ENCODE measurements around the gene PTPRB.

Gene PTPRB

DNA sequence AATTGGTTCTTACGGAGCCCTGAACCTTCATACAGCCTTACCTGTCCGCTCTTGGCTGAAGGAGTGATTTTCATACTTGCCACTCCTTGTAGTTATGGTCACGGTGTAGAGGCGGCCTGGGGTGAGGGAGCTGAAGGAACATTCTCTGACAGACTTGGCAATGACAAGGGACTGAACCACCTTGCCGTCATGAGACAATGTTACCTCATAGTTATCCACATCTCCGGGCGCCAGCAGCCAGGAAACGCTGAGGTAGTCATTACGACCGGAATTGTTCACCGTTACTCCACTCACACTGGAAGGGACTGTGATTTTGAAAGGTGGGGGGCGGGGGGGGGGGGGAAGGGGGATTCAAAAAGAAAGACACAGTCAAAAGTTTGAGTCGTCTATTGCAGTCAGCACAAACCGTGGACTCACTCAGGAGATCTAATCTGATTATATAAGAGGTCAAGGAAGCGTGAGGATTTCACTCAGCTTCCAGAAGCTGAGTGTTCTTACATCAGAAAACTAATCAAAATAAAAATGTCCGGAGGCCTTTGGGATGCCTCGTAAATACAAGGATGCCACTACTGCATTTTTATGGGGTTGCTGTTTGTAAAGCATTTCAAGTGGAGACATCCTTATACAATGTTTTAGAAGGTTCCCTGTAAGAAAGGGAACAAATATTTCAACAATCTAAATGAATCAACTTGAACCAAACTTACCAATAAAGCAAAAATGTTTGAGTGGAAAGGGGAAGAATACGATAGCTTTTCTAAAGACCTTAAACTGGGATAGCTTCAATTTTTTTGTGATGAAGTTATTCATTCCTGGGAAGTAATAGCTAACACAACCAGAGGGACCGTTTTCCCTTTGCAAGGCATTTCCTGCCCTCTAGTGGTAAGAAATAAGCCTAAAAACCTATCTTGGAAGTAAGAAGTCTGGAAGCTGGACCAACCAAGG lies 60.6 kb downstream of the PTPRB start:
- Histone ChIP-seq H3K9me3 (ENCODE audit: control insufficient read depth, insufficient read depth, low read depth, low read length) (no peaks in the 10 kb centered on the region), H3K4me1 (ENCODE audit: control insufficient read depth, insufficient read depth, low read length) (no peaks in the 10 kb centered on the region; the same call in 1 of the 2 replicates), H3K36me3 (ENCODE audit: control insufficient read depth in 2 of 2, insufficient read depth in 1 of 2, low read length in 2 of 2) (no peaks in the 10 kb centered on the region), H3K27ac (ENCODE audit: extremely low read depth, low read depth, low read length) (no peak overlapping the region), H3K4me3 (ENCODE audit: low read depth, low read length) (no peak overlapping the region)
- TF ChIP-seq ZNF664 (tag by site-specific recombination; IDR thresholded peaks at IDR 0.05) (peak; percentile 91), ZNF302 (tag by site-specific recombination; IDR thresholded peaks at IDR 0.05; ENCODE audit: low read depth) (no peak), ZNF654 (tag by site-specific recombination; IDR thresholded peaks at IDR 0.05; ENCODE audit: low read depth) (peak; percentile 90), ZNF169 (tag by site-specific recombination; IDR thresholded peaks at IDR 0.05) (no peak), IKZF3 (tag by site-specific recombination; IDR thresholded peaks at IDR 0.05) (0 out of 2 replicates have a peak, but pooled peaks have one; percentile 29), ZSCAN30 (tag by site-specific recombination; IDR thresholded peaks at IDR 0.05) (0 out of 2 replicates have a peak, but pooled peaks have one; percentile 47)
- TF ChIP-seq, protein P1, sequence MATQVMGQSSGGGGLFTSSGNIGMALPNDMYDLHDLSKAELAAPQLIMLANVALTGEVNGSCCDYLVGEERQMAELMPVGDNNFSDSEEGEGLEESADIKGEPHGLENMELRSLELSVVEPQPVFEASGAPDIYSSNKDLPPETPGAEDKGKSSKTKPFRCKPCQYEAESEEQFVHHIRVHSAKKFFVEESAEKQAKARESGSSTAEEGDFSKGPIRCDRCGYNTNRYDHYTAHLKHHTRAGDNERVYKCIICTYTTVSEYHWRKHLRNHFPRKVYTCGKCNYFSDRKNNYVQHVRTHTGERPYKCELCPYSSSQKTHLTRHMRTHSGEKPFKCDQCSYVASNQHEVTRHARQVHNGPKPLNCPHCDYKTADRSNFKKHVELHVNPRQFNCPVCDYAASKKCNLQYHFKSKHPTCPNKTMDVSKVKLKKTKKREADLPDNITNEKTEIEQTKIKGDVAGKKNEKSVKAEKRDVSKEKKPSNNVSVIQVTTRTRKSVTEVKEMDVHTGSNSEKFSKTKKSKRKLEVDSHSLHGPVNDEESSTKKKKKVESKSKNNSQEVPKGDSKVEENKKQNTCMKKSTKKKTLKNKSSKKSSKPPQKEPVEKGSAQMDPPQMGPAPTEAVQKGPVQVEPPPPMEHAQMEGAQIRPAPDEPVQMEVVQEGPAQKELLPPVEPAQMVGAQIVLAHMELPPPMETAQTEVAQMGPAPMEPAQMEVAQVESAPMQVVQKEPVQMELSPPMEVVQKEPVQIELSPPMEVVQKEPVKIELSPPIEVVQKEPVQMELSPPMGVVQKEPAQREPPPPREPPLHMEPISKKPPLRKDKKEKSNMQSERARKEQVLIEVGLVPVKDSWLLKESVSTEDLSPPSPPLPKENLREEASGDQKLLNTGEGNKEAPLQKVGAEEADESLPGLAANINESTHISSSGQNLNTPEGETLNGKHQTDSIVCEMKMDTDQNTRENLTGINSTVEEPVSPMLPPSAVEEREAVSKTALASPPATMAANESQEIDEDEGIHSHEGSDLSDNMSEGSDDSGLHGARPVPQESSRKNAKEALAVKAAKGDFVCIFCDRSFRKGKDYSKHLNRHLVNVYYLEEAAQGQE (tag by site-specific recombination; IDR thresholded peaks at IDR 0.05), result no peak
- TF ChIP-seq, protein P2, sequence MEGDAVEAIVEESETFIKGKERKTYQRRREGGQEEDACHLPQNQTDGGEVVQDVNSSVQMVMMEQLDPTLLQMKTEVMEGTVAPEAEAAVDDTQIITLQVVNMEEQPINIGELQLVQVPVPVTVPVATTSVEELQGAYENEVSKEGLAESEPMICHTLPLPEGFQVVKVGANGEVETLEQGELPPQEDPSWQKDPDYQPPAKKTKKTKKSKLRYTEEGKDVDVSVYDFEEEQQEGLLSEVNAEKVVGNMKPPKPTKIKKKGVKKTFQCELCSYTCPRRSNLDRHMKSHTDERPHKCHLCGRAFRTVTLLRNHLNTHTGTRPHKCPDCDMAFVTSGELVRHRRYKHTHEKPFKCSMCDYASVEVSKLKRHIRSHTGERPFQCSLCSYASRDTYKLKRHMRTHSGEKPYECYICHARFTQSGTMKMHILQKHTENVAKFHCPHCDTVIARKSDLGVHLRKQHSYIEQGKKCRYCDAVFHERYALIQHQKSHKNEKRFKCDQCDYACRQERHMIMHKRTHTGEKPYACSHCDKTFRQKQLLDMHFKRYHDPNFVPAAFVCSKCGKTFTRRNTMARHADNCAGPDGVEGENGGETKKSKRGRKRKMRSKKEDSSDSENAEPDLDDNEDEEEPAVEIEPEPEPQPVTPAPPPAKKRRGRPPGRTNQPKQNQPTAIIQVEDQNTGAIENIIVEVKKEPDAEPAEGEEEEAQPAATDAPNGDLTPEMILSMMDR (tag by site-specific recombination; IDR thresholded peaks at IDR 0.05), result peak; percentile 50; the same call in 1 of the 2 replicates
- POLR2A ChIA-PET, result no interaction called here
- CTCF ChIA-PET, result interaction anchor here (0.6 to 3.6 kb wide), 30 partner anchors 14 to 892 kb away, joined by 3 to 37 read pairs (median 4); no protein-coding TSS in a partner anchor

DNA sequence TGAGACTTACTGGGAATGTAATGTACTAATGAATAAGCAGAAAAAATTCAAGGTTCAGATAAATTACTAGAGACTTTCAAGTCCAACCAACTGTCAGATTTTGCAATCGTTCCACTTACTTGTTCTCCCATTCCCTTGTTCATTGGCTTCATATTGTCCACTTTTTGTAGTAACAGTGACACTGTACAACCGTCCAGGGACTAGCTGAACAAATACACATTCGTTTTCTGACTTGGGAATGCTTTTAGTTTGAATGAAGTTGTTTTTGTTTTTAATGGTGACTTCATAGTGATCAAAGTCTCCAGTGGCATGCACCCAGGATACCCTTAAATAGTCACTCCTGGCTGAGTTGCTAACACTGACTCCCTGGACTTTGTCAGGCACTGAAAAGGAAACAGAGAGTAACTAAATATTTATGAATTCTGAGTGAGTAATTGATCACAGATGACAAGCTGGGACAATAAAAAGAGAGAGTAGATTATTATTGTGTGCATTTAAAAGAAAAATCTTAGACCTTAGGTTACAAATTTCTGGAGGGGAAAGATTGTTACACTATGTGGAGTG lies 65.4 kb downstream of the PTPRB start:
- H3K9me3 ChIP-seq (ENCODE audit: control insufficient read depth, insufficient read depth, low read depth, low read length), result no peaks in the 10 kb centered on the region
- ChIA-PET CTCF (interaction anchor here (0.6 to 0.9 kb wide), 3 partner anchors 60 to 692 kb away, joined by 3 read pairs; no protein-coding TSS in a partner anchor), POLR2A (interaction anchor here (0.7 kb wide), 1 partner anchor 433 kb away, joined by 6 read pairs; no protein-coding TSS in a partner anchor)
- no peak overlapping the region for H3K4me3 ChIP-seq (ENCODE audit: low read depth, low read length)
- H3K36me3 ChIP-seq (ENCODE audit: control insufficient read depth in 2 of 2, insufficient read depth in 1 of 2, low read length in 2 of 2), result no peaks in the 10 kb centered on the region
- no peak overlapping the region for H3K27ac ChIP-seq (ENCODE audit: extremely low read depth, low read depth, low read length)
- H3K4me1 ChIP-seq (ENCODE audit: control insufficient read depth, insufficient read depth, low read length), result no peaks in the 10 kb centered on the region; the same call in 1 of the 2 replicates
- no peak for TF ChIP-seq ZNF114 (tag by site-specific recombination; IDR thresholded peaks at IDR 0.05)
- TF ChIP-seq ZNF768 (tag by site-specific recombination; IDR thresholded peaks at IDR 0.05), result no peak
- TF ChIP-seq, protein P3, sequence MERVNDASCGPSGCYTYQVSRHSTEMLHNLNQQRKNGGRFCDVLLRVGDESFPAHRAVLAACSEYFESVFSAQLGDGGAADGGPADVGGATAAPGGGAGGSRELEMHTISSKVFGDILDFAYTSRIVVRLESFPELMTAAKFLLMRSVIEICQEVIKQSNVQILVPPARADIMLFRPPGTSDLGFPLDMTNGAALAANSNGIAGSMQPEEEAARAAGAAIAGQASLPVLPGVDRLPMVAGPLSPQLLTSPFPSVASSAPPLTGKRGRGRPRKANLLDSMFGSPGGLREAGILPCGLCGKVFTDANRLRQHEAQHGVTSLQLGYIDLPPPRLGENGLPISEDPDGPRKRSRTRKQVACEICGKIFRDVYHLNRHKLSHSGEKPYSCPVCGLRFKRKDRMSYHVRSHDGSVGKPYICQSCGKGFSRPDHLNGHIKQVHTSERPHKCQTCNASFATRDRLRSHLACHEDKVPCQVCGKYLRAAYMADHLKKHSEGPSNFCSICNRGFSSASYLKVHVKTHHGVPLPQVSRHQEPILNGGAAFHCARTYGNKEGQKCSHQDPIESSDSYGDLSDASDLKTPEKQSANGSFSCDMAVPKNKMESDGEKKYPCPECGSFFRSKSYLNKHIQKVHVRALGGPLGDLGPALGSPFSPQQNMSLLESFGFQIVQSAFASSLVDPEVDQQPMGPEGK (tag by site-specific recombination; IDR thresholded peaks at IDR 0.05), result no peak
- no peak for TF ChIP-seq ZNF624 (tag by site-specific recombination; IDR thresholded peaks at IDR 0.05)
- TF ChIP-seq ZNF302 (tag by site-specific recombination; IDR thresholded peaks at IDR 0.05; ENCODE audit: low read depth), result no peak
- no peak for TF ChIP-seq ZNF626 (tag by site-specific recombination; IDR thresholded peaks at IDR 0.05)
- TF ChIP-seq, protein P4, sequence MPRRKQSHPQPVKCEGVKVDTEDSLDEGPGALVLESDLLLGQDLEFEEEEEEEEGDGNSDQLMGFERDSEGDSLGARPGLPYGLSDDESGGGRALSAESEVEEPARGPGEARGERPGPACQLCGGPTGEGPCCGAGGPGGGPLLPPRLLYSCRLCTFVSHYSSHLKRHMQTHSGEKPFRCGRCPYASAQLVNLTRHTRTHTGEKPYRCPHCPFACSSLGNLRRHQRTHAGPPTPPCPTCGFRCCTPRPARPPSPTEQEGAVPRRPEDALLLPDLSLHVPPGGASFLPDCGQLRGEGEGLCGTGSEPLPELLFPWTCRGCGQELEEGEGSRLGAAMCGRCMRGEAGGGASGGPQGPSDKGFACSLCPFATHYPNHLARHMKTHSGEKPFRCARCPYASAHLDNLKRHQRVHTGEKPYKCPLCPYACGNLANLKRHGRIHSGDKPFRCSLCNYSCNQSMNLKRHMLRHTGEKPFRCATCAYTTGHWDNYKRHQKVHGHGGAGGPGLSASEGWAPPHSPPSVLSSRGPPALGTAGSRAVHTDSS (tag by site-specific recombination; IDR thresholded peaks at IDR 0.05), result no peak
- no peak for TF ChIP-seq ZNF211 (tag by site-specific recombination; IDR thresholded peaks at IDR 0.05; ENCODE audit: low read depth)
- no peak for TF ChIP-seq BCL11B (tag by site-specific recombination; IDR thresholded peaks at IDR 0.05; ENCODE audit: low read depth)
- TF ChIP-seq ZNF175 (tag by site-specific recombination; IDR thresholded peaks at IDR 0.05), result no peak
- TF ChIP-seq ZNF791 (tag by site-specific recombination; IDR thresholded peaks at IDR 0.05), result no peak
- TF ChIP-seq ZNF571 (tag by site-specific recombination; IDR thresholded peaks at IDR 0.05), result no peak

Data from HEK293 (cell line).